ENCODE measurements around the gene MC1R.
"Not testable (repeated sequence)": the region's sequence is repeated elsewhere in the genome, so short reads cannot be mapped to it uniquely, and the experiment has no call there.

- TF ChIP-seq TAF1 (IDR thresholded peaks at IDR 0.05; ENCODE audit: low read depth, low read length); SIRT6 (IDR thresholded peaks at IDR 0.05; ENCODE audit: low read length); CTCF (IDR thresholded peaks at IDR 0.05; ENCODE audit: control extremely low read depth in 1 of 3, insufficient read depth in 1 of 3, low read depth in 1 of 3, low read length in 3 of 3): not testable (repeated sequence)
Measured at GRCh38 chr16:89935620-89936019, 17.0 kb downstream of the MC1R start.
